HUES64 (cell line): ENCODE measurements around the gene HNRNPA0.

ENCODE experiments used
- H3K27ac ChIP-seq: 2 replicates; pipeline ENCODE4 v1.7.0; 2013; ENCODE audit warnings: low read depth, low read length, inconsistent platforms
- H3K27me3 ChIP-seq: 2 replicates; pipeline ENCODE4 v1.6.1; 2013; ENCODE audit warnings: mild to moderate bottlenecking, low read length; ENCODE audit not compliant: insufficient read depth
- H3K36me3 ChIP-seq: 2 replicates; pipeline ENCODE4 v1.6.1; 2013; ENCODE audit warnings: mild to moderate bottlenecking, low read length; ENCODE audit not compliant: insufficient read depth
- H3K4me1 ChIP-seq: 2 replicates; pipeline ENCODE4 v1.6.1; 2013; ENCODE audit warnings: mild to moderate bottlenecking, low read length, moderate library complexity; ENCODE audit not compliant: insufficient read depth
- H3K4me3 ChIP-seq: 2 replicates; pipeline ENCODE4 v1.5.1; 2013; ENCODE audit warnings: mild to moderate bottlenecking, low read length, moderate library complexity
- H3K9ac ChIP-seq: 2 replicates; pipeline ENCODE4 v1.6.1; 2013; ENCODE audit warnings: mild to moderate bottlenecking, low read depth, low read length
- H3K9me3 ChIP-seq: 2 replicates; pipeline ENCODE4 v1.6.1; 2013; ENCODE audit warnings: low read depth, low read length; ENCODE audit not compliant: insufficient read depth
- WGBS: fragments of 150-250, 120-280 bp; methylation state at CpG from one replicate; pipeline ENCODE4 v1.1.7; 2013; ENCODE audit warnings: missing lambda C conversion rate; 5-methylcytosine and 5-hydroxymethylcytosine counted together

The HNRNPA0 gene

GRCh38 chr5:137753691-137754187, 424 bp downstream of the HNRNPA0 start:
- Histone ChIP-seq H3K36me3 (peaks cover 30% of the 10 kb centered on the region; the same call in 1 of the 2 replicates), H3K27me3 (0 out of 2 replicates have a peak, but pooled peaks cover 2% of the 10 kb centered on the region), H3K27ac (peak overlapping the region; percentile 95), H3K4me1 (peaks cover 22% of the 10 kb centered on the region), H3K9ac (peak overlapping the region; percentile 98), H3K4me3 (peak overlapping the region; percentile 98), H3K9me3 (no peaks in the 10 kb centered on the region)
- under 1% methylated on average over 45 of the region's 45 CpGs for WGBS

- peak overlapping the region; percentile 98 for H3K4me3 ChIP-seq
- H3K27ac ChIP-seq: peak overlapping the region; percentile 95
- H3K9ac ChIP-seq: peak overlapping the region; percentile 98
- WGBS: under 1% methylated on average over 63 of the region's 63 CpGs
- H3K27me3 ChIP-seq: 0 out of 2 replicates have a peak, but pooled peaks cover 2% of the 10 kb centered on the region
- H3K4me1 ChIP-seq: peaks cover 22% of the 10 kb centered on the region
- peaks cover 30% of the 10 kb centered on the region; the same call in 1 of the 2 replicates for H3K36me3 ChIP-seq
- H3K9me3 ChIP-seq: no peaks in the 10 kb centered on the region
Observed at GRCh38 chr5:137752905-137753690, 1.1 kb downstream of the HNRNPA0 start.

- Histone ChIP-seq H3K4me3 (peak overlapping the region; percentile 98), H3K9ac (peak overlapping the region; percentile 98), H3K27ac (0 out of 2 replicates have a peak overlapping the region, but pooled peaks have one; percentile 11), H3K36me3 (peaks cover 30% of the 10 kb centered on the region; the same call in 1 of the 2 replicates), H3K27me3 (no peaks in the 10 kb centered on the region), H3K4me1 (peaks cover 22% of the 10 kb centered on the region), H3K9me3 (no peaks in the 10 kb centered on the region)
- WGBS: 3% methylated on average over 5 of the region's 7 CpGs
Observed at GRCh38 chr5:137751869-137752491, 2.2 kb downstream of the HNRNPA0 start.

- H3K36me3 ChIP-seq: peaks cover 30% of the 10 kb centered on the region; the same call in 1 of the 2 replicates
- no peak overlapping the region for H3K27ac ChIP-seq
- H3K27me3 ChIP-seq: no peaks in the 10 kb centered on the region
- H3K4me1 ChIP-seq: peaks cover 22% of the 10 kb centered on the region
- peak overlapping the region; percentile 98; the same call in 1 of the 2 replicates for H3K4me3 ChIP-seq
- no peak overlapping the region for H3K9ac ChIP-seq
- 60% methylated on average over 1 of the region's 1 CpG for WGBS
- H3K9me3 ChIP-seq: no peaks in the 10 kb centered on the region
Observed at GRCh38 chr5:137750436-137750835, 3.7 kb downstream of the HNRNPA0 start.

DNA sequence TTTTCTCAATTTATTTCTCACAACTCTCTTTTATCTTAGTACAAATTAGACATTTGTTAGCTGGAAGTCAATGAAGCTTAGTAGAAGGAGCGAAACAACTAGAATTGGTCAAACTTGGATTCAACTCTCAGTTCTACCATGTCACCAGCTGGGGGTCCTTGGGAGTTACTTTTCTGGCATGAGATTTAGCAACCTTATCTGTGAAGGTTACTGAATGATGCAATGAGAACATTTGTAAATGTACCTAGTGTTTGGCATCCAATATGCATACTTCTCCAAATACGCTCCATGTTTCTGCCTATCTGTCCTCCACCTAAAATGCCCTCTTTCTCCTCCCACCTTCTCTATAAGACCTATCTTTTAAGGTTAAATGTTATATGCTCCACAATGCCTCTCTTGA, 6.3 kb downstream of the HNRNPA0 start:
- peaks cover 29% of the 10 kb centered on the region; the same call in 1 of the 2 replicates for H3K36me3 ChIP-seq
- WGBS: 95% methylated on average over 2 of the region's 2 CpGs
- H3K4me3 ChIP-seq: no peak overlapping the region

DNA sequence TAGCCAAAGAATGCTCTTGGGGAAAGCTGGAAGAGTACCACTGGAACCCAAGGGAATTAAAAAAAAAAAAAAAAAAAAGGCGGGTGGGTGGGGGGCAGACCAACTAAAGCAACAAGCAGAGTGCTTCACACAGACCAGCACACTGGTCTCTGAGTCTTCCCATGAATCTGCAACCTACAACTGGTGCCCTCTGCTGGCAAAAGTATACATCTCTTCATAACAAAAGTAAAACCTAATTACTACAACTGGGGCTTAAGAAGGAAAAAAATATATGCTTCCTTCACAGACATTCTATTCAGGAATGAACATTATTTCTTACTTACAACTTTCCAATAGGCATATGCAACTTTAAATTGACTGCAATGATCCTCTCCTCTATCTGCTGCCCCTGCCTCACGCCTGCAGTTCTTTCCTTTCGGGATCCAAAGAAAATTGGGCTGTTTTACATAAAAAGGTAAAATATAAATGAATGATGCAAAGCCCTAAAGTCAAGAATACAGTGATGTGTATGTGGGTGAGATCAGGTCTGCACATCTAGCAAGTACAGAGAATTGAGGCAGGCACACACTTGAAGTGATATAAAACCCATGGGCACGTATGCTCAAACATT, 11.0 kb downstream of the HNRNPA0 start:
- Histone ChIP-seq H3K36me3 (no peaks in the 10 kb centered on the region), H3K27me3 (no peaks in the 10 kb centered on the region), H3K9ac (no peak overlapping the region), H3K27ac (no peak overlapping the region), H3K4me1 (no peaks in the 10 kb centered on the region; the same call in 1 of the 2 replicates), H3K4me3 (no peak overlapping the region), H3K9me3 (no peaks in the 10 kb centered on the region)
- 79% methylated on average over 3 of the region's 4 CpGs for WGBS

More for the DNA sequence above, 6.3 kb downstream of the HNRNPA0 start:
- peaks cover 18% of the 10 kb centered on the region for H3K4me1 ChIP-seq
- H3K9ac ChIP-seq: no peak overlapping the region
- no peaks in the 10 kb centered on the region for H3K9me3 ChIP-seq
- no peaks in the 10 kb centered on the region for H3K27me3 ChIP-seq
- H3K27ac ChIP-seq: no peak overlapping the region

GRCh38 chr5:137741718-137742117, 12.4 kb downstream of the HNRNPA0 start:
- no peaks in the 10 kb centered on the region for H3K9me3 ChIP-seq
- 91% methylated on average over 8 of the region's 8 CpGs for WGBS
- no peak overlapping the region for H3K27ac ChIP-seq
- no peak overlapping the region for H3K4me3 ChIP-seq
- H3K27me3 ChIP-seq: no peaks in the 10 kb centered on the region
- H3K36me3 ChIP-seq: no peaks in the 10 kb centered on the region
- H3K9ac ChIP-seq: no peak overlapping the region
- no peaks in the 10 kb centered on the region; the same call in 1 of the 2 replicates for H3K4me1 ChIP-seq

DNA sequence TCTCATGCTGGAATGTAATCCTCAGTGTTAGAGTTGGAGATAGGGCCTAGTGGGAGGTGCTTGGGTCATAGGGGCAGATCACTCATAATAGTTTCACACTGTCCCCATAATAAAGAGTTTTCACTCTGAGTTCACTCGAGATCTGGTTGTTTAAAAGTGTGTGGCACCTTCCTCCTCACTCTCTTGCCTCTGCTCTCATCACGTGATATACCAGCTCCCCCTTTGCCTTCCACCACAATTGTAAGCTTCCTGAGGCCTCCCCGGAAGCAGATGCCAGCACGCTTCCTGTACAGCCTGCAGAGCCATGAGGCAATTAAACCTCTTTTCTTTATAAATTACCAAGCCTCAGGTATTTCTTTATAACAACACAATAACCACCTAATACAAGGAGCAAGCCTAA, 14.4 kb downstream of the HNRNPA0 start:
- peaks cover 5% of the 10 kb centered on the region; the same call in 1 of the 2 replicates for H3K4me1 ChIP-seq
- no peak overlapping the region for H3K9ac ChIP-seq
- H3K9me3 ChIP-seq: no peaks in the 10 kb centered on the region
- no peak overlapping the region for H3K27ac ChIP-seq
- H3K36me3 ChIP-seq: no peaks in the 10 kb centered on the region
- no peak overlapping the region for H3K4me3 ChIP-seq
- H3K27me3 ChIP-seq: no peaks in the 10 kb centered on the region
- 89% methylated on average over 4 of the region's 4 CpGs for WGBS

- WGBS: 87% methylated on average over 3 of the region's 3 CpGs
- Histone ChIP-seq H3K27me3 (no peaks in the 10 kb centered on the region), H3K9ac (no peak overlapping the region), H3K27ac (no peak overlapping the region), H3K9me3 (no peaks in the 10 kb centered on the region), H3K4me3 (no peak overlapping the region), H3K36me3 (no peaks in the 10 kb centered on the region), H3K4me1 (peaks cover 13% of the 10 kb centered on the region; the same call in 1 of the 2 replicates)
Observed at GRCh38 chr5:137738947-137739346, 15.2 kb downstream of the HNRNPA0 start.

GRCh38 chr5:137737349-137738131, 16.6 kb downstream of the HNRNPA0 start:
- H3K4me1 ChIP-seq: peaks cover 21% of the 10 kb centered on the region; the same call in 1 of the 2 replicates

More at GRCh38 chr5:137737349-137738131, 16.6 kb downstream of the HNRNPA0 start:
- Histone ChIP-seq H3K27ac (no peak overlapping the region), H3K4me3 (no peak overlapping the region), H3K27me3 (no peaks in the 10 kb centered on the region), H3K9me3 (no peaks in the 10 kb centered on the region), H3K9ac (no peak overlapping the region), H3K36me3 (no peaks in the 10 kb centered on the region)
- WGBS: 95% methylated on average over 4 of the region's 5 CpGs
